ENCODE measurements around the gene PATJ. TPM values are rescaled to one million over a fixed set of nuclear protein-coding genes. Genes with fewer than 3 reads are reported as not detected.
"Not testable (repeated sequence)": the region's sequence is repeated elsewhere in the genome, so short reads cannot be mapped to it uniquely, and the experiment has no call there.

Gene PATJ
- total and polyA plus RNA-seq, 2 experiments from 2014 or later: 20.0 to 44.8 TPM

- TF ChIP-seq EZH2 (IDR thresholded peaks at IDR 0.05; ENCODE audit: borderline replicate concordance) (no peak), EZH2phosphoT487 (IDR thresholded peaks at IDR 0.05; ENCODE audit: low read depth, severe bottlenecking, unreplicated experiment) (no peak), CTCF (IDR thresholded peaks at IDR 0.05; ENCODE audit: poor library complexity) (no peak)
- Histone ChIP-seq H3K36me3 (replicated peaks; ENCODE audit: insufficient read depth, low read depth) (no peaks in the 10 kb centered on the region), H3K27ac (no peak overlapping the region), H4K20me1 (ENCODE audit: insufficient read depth, poor library complexity, severe bottlenecking) (no peaks in the 10 kb centered on the region), H3K79me2 (no peaks in the 10 kb centered on the region), H3K9me2 (replicated peaks; ENCODE audit: insufficient read depth) (no peaks in the 10 kb centered on the region), H3K4me3 (no peak overlapping the region), H2AFZ (no peak overlapping the region), H3K27me3 (no peaks in the 10 kb centered on the region), H3K4me2 (no peak overlapping the region), H3K9me3 (ENCODE audit: low read depth) (no peaks in the 10 kb centered on the region), H3K4me1 (ENCODE audit: insufficient read depth) (no peaks in the 10 kb centered on the region)
- WGBS (ENCODE audit: low lambda C conversion rate, missing lambda C conversion rate): 90% methylated on average over 10 of the region's 10 CpGs
- no peak for DNase-seq (ENCODE audit: low spot score)
Observed at GRCh38 chr1:61797045-61797755, 54.9 kb downstream of the PATJ start.

- WGBS (ENCODE audit: low lambda C conversion rate, missing lambda C conversion rate): 100% methylated on average over 1 of the region's 1 CpG
- not testable (repeated sequence) for DNase-seq (ENCODE audit: low spot score); H3K27me3 ChIP-seq; H3K4me1 ChIP-seq (ENCODE audit: insufficient read depth); H3K4me2 ChIP-seq; H4K20me1 ChIP-seq (ENCODE audit: insufficient read depth, poor library complexity, severe bottlenecking); H3K9me2 ChIP-seq (replicated peaks; ENCODE audit: insufficient read depth); H3K4me3 ChIP-seq; H2AFZ ChIP-seq; H3K9me3 ChIP-seq (ENCODE audit: low read depth); H3K27ac ChIP-seq; H3K79me2 ChIP-seq; H3K36me3 ChIP-seq (replicated peaks; ENCODE audit: insufficient read depth, low read depth)
Observed at GRCh38 chr1:61801047-61801446, 58.8 kb downstream of the PATJ start.

- no peaks in the 10 kb centered on the region for H4K20me1 ChIP-seq (ENCODE audit: insufficient read depth, poor library complexity, severe bottlenecking)
- no peak overlapping the region for H3K27ac ChIP-seq
- WGBS (ENCODE audit: low lambda C conversion rate, missing lambda C conversion rate): 75% methylated on average over 4 of the region's 4 CpGs
- H3K27me3 ChIP-seq: no peaks in the 10 kb centered on the region
- no peaks in the 10 kb centered on the region for H3K36me3 ChIP-seq (replicated peaks; ENCODE audit: insufficient read depth, low read depth)
- no peaks in the 10 kb centered on the region for H3K9me2 ChIP-seq (replicated peaks; ENCODE audit: insufficient read depth)
- H2AFZ ChIP-seq: no peak overlapping the region
- H3K4me3 ChIP-seq: no peak overlapping the region
- no peak for DNase-seq (ENCODE audit: low spot score)
- no peaks in the 10 kb centered on the region for H3K79me2 ChIP-seq
- H3K4me2 ChIP-seq: no peak overlapping the region
- TF ChIP-seq EZH2phosphoT487 (IDR thresholded peaks at IDR 0.05; ENCODE audit: low read depth, severe bottlenecking, unreplicated experiment): no peak
- no peak for TF ChIP-seq CTCF (IDR thresholded peaks at IDR 0.05; ENCODE audit: poor library complexity)
- TF ChIP-seq EZH2 (IDR thresholded peaks at IDR 0.05; ENCODE audit: borderline replicate concordance): no peak
- H3K9me3 ChIP-seq (ENCODE audit: low read depth): no peaks in the 10 kb centered on the region
- peaks cover 7% of the 10 kb centered on the region for H3K4me1 ChIP-seq (ENCODE audit: insufficient read depth)
Observed at GRCh38 chr1:61807606-61808140, 65.4 kb downstream of the PATJ start.

GRCh38 chr1:61808321-61808720, 66.0 kb downstream of the PATJ start:
- Histone ChIP-seq H2AFZ (no peak overlapping the region), H3K4me2 (no peak overlapping the region), H3K9me3 (ENCODE audit: low read depth) (no peaks in the 10 kb centered on the region), H4K20me1 (ENCODE audit: insufficient read depth, poor library complexity, severe bottlenecking) (no peaks in the 10 kb centered on the region), H3K79me2 (no peaks in the 10 kb centered on the region), H3K27me3 (no peaks in the 10 kb centered on the region), H3K27ac (no peak overlapping the region), H3K4me3 (no peak overlapping the region), H3K9me2 (replicated peaks; ENCODE audit: insufficient read depth) (no peaks in the 10 kb centered on the region), H3K36me3 (replicated peaks; ENCODE audit: insufficient read depth, low read depth) (no peaks in the 10 kb centered on the region), H3K4me1 (ENCODE audit: insufficient read depth) (peaks cover 7% of the 10 kb centered on the region)
- TF ChIP-seq CTCF (IDR thresholded peaks at IDR 0.05; ENCODE audit: poor library complexity) (no peak), EZH2 (IDR thresholded peaks at IDR 0.05; ENCODE audit: borderline replicate concordance) (no peak), EZH2phosphoT487 (IDR thresholded peaks at IDR 0.05; ENCODE audit: low read depth, severe bottlenecking, unreplicated experiment) (no peak)
- DNase-seq (ENCODE audit: low spot score): no peak
- 94% methylated on average over 4 of the region's 4 CpGs for WGBS (ENCODE audit: low lambda C conversion rate, missing lambda C conversion rate)

Measured in hepatocyte (in vitro differentiated cells).